Inflammatory macrophage (primary cell): Measurements from ENCODE around the gene CYP19A1.

ENCODE experiments used
- DNase-seq, 2 donors: peaks; one replicate each; pipeline ENCODE4 v3.0.0-alpha.2; 2020 to 2022
- total RNA-seq, 18 experiments: gene quantifications; one replicate each; lab custom pipeline; 2026; ENCODE audit warnings: mixed read lengths in 6 of 18, inconsistent platforms in 2 of 18; lab: John Stamatoyannopoulos, UW

The CYP19A1 gene
- 0.93 to 62.7 (median 2.9) reads per million in 18 experiments for total RNA-seq

DNA sequence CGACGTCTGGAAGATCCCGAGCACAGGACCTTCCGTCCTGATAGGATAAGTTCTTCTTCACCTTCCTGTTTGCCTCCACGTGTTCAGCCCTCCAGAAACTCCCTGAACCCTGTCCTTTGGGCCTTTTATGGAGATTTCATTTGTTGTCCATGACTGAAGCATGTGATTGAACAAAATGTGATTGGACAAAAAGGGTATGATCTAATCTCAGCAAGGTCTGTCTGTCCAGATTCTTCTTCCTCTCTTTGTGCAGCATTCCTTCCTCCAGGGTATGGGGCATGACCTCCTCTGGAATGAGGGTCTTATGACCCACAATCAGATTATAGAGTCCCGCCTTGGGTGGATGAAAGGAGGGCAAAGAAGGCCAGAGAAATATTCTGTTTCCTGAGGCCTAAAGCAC, at the start of gene CYP19A1:
Gene CYP19A1, minus strand, starts transcription at position 101 of the 400 bp plus-strand sequence. CDS start 95,684 bp downstream, outside the sequence.
- no peak for DNase-seq

DNA sequence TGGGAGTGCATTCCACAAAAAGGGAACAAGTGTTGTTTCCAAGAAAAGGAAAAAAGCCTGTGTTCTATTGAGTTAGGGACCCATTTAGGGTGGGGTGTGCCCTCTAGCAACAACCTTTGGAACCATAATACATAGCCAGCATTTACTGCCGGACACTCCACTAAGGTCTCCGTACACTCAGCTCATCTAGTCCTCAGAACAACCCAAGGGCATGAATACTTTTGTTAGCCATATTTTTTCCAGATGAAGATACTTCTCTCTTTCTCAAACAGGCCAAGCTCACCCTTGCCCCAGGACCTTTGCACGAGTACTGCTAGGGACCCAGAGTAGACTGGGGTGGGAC, 49.3 kb upstream of the CYP19A1 start:
- DNase-seq, result no peak

DNA sequence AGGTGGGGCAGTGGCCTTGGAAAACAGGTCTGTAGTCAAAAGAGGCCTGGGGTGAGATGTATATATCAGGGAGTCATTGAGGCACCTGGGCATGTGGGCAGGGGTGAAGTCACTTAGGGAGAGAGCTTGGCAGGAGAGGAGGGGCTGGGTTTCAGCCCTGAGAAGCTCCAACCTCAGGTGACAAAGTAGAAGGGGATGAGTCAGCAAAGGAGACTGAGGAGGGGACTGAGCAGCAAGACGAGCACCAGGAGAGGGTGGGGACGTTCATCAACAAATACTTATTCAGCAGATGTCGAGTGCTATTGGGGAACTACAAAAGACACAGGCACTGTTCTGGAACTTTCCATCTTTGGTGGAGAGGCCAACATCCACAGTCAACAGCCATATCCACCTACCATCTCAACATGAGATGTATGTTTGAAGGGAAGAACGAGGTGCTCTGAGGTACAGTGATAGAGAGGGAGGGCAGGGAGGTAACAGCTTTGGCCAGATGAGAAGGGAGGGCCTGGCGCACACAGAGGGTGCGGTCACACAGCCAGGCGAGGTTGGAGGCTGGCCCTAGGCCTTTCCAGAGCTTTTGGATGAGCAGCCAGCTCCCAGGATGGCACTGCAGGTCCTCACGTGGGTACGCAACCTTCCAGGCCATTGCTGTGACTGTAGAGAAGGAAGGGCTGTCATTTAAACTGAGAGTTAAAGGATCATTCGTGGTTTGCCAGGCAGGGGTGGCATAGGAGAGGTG, 48.7 kb upstream of the CYP19A1 start:
- DNase-seq, result no peak

DNA sequence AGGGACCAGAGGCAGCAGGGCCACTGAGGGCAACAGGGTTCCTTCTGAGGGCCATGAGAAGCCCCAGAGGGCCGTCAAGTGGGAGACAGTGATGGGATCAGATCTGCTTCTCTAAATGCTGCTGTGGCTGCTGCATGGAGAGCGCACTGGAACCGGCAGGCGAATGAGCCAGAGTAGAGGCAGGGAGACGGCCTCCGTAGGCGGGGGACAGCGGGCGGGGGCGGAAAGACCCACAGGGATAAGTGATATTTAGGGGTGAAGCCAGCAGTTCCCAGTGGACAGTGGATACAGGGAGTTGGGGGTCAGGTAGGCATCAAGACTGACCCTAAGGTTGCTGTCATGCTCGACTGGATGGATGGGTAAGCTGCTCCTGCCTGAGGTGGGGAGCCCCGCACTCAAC, 48.1 kb upstream of the CYP19A1 start:
- DNase-seq, result no peak

DNA sequence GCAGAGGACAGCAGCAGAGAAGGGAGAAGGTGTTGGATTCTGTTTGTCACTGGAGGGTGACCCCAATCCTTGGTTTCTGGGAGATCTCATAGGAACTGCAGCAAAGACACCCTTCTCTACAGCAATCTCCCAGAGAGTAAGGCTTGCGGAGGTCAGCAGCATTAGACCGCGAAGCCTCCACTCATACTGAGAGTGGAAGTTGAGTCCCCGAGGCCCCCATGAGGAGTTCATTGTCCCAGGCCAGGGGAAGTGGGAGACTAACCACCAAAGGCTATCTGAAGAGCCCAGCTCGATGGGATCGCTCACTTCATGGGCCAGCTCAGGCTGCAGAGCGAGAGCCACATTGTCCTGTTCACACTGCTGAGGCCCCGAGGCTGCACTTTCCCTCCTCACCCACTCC, 47.6 kb upstream of the CYP19A1 start:
- DNase-seq, result no peak

DNA sequence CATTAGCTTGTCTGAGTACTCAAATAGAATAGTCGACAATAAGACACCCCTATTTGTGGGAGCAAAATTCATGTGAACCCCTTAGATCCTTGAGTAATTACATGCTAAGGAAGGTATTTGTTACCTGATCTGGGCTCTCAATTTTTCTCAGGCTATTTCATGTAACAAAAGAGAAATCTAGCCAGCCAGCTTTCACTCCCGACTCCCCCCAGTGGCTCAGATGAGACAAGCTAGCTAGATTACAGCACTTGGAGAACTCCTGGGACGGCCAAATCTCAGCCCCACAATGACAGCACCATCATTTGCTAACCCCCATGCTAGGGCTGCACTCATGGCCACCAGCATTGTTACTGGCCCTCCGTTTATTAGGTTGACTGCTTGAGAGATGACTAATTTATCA, 44.4 kb upstream of the CYP19A1 start:
- DNase-seq, result peak; percentile 38 to 62

DNA sequence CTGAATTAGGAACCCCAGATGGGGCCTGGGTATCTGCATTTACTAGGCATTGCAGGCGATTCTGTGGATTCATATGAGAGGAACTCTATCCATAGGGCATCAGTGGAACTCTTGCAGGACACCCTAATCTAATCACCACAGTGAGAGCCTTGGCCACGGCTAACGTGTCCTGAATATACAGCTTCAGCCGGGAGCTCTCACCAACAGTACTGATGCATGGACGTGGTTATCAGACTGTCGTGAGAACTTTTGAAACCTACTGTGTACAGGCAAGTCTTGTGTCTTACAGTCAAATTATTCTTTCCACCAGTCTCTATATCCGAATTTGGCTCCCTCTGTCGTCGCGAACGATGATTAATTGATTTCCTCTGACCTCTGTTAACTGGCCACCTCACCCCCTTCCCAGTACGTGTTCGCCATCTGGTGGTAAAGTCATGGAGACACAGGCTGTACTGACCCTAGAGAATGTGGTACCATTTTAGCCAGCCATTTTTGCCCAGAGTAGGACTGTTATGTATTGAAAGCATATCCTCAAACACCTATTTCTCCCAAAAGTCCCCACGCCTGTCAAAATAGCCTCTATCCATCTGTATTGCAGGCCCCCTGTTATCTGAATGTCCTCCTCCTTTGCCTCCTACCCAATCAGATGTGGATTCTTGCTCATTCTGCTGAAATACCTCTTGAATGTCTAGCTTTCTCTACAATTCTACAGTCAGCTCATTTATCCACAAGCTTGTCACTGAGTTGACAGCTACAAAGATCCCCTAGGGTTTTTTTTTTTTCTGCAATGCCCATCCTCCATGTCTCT, 42.8 kb upstream of the CYP19A1 start:
- DNase-seq, result peak; percentile 80 to 82

DNA sequence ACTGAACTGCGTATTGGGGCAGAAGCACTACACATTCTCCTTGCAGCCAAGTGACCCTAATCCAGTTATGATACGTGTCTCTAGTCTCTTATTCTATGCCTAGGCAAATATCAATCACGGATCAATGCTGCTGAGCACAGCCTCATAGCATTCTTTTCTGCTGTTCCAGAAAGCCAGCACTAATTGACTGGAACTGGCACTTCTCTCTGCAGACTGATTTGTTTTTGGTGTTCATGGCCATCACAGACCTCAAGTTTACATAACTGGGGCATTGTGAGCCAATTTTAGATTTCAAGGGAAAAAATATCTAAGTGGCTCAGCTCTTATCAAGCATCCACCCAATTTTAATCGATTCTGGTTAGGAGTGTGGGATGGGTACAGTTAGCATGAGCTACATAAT, 41.0 kb upstream of the CYP19A1 start:
- no peak for DNase-seq

DNA sequence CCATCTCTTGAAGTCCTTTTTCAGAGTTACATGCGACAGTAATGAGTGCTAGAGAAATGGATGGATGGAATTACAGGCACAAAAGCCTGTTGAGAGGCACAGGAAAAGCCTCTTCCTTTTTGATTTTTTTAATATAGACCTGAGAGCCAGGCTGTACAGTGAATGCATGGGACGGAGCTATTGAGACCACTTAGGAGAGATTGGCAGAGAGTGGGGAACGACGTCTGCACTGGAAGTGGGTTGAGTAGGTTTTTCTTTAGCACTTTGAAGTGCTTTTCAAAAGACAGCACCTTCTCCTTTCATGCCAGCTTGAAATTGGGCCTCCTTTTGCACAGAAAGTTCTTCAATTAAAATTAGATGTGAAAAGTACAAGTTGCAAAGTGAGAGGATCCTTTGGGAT, 40.0 kb upstream of the CYP19A1 start:
- no peak for DNase-seq

DNA sequence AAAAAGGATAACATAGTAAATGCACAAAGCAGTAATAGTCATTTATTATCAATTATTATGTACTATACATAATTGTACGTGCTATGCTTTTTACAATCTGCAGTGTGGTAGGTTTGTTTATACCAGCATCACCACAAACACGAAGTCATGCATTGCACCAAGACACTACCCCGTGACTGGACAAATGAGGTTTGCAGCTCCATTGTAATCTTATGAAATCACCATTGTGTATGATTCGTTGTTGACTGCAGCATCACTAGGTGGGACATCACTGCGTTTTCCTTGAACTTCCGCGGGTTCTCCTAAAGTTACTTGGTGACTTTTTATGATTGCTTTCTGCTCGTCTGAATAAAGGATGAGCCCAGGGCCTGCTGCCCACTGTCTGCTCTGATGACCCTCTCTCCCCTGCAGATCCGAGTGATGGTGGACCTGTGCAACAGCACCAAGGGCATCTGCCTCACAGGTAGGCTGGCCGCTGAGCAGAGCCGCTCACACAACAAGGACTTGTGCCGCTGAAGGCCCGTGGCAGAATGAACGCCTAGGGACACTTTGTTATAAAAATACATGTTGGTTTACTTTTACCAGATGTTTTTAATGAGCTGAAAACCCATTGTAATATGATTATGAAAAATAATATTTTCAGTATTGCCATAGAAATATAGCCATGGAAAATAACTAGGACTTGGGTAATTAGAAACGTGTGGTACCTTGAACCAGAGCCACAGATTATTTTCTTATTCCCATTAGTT, 38.8 kb upstream of the CYP19A1 start:
- no peak for DNase-seq

DNA sequence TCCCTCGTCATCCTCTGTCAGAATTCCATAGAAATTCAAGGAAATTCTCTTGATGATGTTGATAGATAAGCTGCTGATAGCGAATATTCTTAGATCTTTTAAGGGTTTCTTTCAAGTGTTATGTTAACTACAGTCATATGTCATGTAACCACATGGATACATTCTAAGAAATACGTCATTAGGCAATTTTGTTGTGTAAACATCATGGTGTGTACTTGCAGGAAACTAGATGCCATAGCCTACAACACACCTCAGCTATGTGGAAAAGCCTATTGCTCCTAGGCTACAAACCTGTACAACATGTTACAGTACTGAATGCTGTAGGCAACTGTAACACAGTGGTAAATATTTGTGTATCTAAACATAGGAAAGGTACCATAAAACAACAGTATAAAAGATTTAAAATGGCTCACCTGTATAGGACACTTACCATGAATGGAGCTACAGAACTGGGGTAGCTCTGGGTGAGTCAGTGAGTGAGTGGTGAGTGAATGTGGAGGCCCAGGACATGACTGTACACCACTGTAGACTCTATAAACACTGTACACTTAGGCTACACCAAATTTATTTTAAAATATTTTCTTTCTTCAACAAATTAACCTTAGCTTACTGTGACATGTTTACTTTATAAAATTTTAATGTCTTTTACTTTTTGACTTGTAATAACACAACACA, 37.7 kb upstream of the CYP19A1 start:
- DNase-seq, result no peak

DNA sequence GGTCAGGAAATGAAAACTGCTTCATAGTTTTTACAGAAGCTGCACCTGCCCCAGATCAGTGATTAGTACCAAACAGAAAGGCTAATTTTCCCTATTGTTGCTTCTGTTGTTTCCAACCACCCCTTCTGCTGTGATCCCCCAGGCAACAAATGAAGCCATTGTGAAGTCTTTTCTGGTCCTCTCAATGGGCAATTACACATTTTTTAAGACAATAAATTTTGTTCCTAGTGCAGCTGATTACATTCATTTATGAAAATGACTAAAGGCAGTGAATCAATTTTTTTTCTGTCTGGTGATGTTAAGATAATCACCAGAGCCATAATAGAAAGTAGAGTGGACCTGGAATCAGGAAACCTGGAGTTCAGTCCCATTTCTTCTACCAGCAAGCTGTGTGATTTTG, 35.7 kb upstream of the CYP19A1 start:
- no peak for DNase-seq

DNA sequence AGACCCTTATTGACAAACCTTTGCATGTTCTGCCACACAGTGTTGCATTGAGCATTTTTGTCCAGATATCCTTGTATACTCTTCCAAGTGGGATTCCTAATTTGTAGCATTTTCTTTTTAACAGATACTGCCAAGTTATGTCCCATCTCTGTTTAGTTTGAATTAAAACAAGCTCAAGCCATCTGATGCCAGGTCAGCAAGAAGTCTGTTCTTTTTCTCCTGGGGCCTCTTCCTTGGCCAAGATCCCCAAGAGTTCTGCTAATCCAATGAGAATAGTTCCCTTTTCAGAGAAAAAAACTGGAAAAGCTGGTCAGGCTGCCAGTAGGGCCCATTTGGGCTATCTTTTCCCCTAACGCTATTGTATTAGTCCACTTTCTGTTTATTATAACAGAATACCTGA, 32.9 kb upstream of the CYP19A1 start:
- DNase-seq, result no peak

DNA sequence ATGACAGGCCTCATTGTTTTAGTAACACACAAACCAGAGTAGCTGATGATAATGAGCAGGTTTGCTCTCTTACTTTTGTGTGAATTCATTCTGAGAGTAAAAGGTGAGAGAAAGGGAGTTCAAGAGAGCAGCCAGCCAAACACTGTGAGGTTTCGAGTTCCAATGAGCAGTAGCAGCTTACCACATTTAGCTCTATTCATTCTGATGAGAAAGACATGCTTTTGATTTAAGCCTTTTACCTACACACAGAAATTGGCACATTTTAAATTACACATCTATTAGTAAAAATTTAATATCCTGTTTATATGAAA, 31.0 kb upstream of the CYP19A1 start:
- no peak for DNase-seq

DNA sequence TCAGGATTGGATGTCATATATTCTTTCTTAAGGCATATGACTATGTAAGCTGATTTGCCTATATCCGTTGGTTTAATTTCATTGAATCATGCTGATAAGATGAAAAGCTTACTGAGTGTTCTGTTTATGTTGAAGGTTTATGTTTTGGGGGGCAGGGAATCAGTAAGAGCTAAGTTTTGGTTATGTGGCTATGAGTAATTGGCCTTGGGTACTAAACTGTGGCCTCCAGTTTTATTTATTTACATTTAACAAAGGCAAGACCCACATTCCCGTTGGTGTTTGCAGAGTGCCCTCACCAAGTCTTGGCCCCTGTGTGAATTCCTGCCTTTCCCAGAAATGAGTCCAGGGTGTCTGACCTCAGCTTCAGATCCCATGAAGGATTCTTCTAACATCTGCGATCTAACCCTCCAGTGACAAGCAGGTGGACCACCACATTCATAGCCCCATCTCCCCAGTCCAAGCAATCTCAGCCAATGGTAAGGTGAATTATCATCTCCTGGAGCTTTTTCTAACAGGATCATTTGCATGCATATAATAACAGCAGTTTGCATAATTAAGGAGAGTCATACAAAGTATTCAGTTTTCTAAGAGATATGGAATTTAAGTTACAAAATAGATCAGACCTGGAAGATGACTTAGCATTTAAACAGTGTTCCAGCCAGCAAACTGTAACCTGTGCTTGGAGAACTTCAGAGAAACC, 30.5 kb upstream of the CYP19A1 start:
- DNase-seq, result no peak

DNA sequence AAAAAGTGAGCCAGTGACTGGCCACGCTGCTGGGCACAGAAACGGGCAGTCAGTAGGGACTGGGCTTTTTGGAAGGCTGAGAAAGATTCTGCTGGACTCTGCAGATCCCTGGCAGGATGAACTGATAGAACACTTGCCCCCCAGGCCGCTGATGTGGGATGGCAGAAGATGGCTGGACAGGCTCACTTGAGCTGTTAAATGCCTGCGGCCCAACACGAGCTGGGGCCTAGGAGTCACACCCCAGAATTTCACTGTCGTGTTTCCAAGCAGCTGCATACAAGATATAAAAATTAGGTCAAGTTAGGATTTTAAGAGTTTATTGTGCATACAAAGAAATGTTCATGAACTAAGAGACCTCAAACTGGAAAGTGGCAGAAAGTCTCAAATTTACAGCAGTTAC, 29.9 kb upstream of the CYP19A1 start:
- no peak for DNase-seq

DNA sequence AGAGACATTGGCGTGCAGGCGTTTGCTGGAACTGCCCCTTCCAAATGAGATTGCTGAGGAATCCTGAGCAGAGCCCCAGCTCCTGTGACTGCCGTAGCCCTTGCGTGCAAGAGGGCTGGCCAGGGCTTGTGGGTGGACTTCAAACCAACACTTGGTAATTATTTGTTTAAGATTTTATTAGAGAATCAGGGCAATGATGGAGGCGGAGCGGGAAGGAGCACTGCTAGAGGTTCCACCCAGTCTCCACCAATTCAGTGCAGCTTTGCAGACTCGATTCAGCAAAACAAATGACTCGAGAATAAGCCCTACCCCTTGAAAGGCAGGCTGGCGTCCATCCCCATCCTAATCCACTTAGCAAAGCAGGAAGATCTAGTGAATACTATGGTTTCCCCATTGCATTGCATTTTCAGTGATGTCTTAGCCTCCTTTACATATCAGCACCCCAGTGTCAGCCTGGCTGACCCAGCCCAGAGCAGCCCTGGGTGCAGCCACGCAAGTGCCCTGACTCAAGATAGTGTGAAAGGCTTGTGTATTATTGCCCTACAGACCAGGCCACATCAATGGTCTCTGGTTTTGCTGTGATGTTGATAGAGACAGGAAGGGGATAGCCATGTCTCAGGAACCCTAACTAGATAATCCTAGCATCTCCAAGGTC, 29.1 kb upstream of the CYP19A1 start:
- no peak for DNase-seq

DNA sequence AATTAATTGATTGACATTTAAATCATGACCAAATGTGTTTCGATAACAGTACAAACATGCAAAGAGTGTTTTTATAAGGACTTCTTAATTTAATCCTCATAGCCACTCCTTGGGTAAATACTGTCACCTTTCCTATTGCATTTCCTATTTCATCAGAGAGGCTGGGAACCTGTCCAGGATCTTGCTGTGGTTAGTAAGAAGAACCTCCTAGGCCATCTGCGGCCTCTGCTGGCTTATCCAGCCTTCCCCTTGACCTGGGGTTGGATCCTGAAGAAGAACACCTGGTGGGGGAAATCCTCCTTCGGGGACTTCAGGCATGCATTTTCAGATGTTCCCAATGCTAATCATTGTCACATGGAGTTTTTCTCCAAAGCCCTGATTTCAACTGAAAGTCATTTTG, 28.5 kb upstream of the CYP19A1 start:
- DNase-seq, result no peak

DNA sequence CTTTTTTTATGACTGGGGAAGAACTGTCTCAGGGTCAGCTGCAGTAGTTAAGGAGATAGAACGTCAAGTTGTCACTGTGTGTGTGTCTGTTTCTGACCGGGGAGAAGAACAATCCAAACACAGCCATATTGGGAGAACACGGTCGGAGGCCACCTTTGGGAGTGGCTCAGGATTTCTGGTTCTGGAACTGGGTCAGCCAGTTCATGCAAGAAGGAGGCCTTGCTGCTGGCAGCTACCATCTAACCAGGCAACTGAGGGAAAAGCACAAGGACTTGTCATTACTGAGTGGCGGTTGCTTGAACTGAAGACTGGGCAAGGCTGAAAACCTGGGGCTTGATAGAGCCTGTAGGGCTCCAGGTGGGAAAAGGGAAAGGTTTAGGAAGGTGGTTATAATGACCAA, 27.7 kb upstream of the CYP19A1 start:
- DNase-seq, result no peak

DNA sequence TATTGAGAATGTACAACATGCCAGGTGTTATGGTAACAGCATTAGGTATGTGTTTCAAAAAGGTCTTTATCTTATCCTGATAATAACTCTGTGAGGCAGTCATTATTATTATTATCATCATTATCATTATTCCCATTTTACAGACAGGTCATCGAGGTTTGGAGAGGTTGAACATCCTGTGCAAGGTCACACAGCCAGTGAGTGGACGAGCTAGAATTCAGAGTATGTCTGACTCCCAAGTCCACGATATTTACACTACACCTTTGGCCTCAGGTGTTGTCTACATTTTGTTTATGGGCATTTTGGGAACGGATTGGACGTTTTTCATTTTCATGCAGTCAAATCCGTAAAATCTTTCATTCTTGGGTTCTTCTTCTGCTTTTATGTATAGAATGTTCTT, 27.0 kb upstream of the CYP19A1 start:
- DNase-seq, result no peak

DNA sequence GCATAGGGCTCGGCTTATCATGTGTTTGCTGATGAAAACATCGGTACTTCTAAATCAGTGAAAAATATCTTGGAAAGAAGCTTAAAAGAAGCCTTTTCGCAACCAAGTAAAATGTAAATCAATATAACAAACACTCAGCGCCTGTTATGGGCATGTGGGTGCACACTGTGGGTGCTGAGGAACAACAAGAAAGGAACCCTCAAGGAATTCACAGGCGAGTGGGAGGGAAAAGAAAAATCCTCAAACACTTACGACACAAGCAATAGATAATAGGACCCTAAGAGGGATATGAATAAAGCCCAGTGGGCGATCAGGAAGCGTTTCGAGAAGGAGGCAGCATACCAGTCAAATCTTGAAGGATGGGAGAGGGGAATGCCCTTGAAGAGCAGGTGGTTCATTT, 25.0 kb upstream of the CYP19A1 start:
- DNase-seq, result peak; percentile 11 to 54

DNA sequence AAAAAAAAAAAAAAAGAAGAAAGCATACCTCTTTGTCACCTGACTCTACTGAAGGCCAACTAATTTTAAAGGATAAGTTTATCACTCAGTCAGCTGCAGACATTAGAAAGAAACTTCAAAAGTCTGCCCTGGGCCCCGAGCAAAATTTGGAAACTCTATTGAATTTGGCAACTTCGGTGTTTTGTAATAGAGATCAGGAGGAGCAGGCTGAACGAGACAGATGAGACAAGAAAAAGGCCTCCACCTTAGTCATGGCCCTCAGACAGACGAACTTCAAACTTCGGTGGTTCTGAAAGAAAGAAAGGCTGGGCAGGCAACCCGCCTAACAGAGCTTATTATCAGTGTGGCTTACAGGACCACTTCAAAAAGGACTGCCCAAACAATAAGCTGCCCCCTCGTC, 21.6 kb upstream of the CYP19A1 start:
- peak; percentile 35 to 68 for DNase-seq
